GM18951 (cell line): Measurements from ENCODE around the gene ZNF408.

Experiments used
- POLR2A ChIP-seq: IDR thresholded peaks from 4 replicates; pipeline ENCODE4 v1.6.1; 2011; ENCODE audit warnings: mild to moderate bottlenecking; ENCODE audit not compliant: insufficient read length, insufficient read depth; ENCODE audit errors: extremely low read depth
- in situ Hi-C: fragments of 300-500 bp; cut with MboI; formaldehyde crosslinking; loops from one replicate; pipeline ENCODE4 v1.12.0; 2022; ENCODE audit warnings: low sequenced_read_pairs, mixed read lengths, inconsistent platforms; ENCODE audit not compliant: unreplicated experiment

The ZNF408 gene

DNA sequence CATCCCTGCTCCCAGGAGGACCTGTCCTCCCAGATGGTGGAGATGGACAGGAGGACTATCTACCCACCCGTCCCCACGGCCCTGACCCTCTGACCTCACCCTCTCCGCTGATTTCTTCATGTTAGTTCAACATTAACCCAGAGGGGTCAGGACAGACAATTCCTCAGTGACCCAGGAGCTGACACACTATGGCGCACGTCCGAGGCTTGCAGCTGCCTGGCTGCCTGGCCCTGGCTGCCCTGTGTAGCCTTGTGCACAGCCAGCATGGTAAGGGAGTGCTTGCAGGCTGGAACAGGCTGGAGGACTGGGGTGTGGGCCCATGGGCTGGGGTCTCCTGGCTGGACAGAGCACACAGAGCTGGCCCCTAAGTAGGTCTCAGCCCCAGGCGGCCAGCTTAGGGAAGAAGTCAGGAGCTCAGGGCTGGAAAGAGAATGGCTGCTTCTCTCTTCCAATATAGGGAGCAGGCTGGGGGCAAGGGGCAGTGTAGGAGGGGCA is 18.3 kb downstream of the ZNF408 start, which contains the start of gene F2:
Gene F2 (plus strand): TSS at position 166 of the 495 bp plus-strand sequence. CDS start 23 bp downstream, at position 189.
- no peak for TF ChIP-seq POLR2A
- in situ Hi-C loops: loop anchor here (10.0 kb wide), 1 partner anchor 284 kb away; no protein-coding TSS in a partner anchor

DNA sequence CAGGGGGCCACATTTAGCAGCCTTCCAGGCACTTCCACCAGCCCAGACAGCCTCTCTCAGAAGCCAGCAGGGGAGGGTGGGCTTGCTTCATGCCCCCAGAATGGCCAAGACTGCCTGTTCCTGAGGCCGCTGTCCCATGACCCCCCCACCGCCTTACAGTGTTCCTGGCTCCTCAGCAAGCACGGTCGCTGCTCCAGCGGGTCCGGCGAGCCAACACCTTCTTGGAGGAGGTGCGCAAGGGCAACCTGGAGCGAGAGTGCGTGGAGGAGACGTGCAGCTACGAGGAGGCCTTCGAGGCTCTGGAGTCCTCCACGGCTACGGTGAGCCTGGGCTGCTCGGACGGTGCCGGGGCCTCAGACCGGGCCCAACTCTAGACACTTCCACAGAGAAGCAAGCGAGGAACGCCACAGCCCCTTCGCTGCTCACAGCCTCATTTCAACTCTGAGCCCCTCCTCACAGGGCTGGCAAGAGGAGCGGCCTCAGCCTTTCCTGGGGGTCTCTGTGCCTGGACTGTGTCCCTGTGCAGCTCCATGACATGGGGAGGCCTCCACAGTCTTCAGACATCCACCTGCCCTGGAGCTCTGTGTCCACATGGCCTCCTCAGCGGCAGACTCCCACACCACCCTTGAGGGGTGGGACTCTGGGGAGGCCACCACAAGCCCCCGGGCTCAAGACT is 18.9 kb downstream of the ZNF408 start:
- TF ChIP-seq POLR2A: no peak
- in situ Hi-C loops: loop anchor here (10.0 kb wide), 1 partner anchor 285 kb away; no protein-coding TSS in a partner anchor

DNA sequence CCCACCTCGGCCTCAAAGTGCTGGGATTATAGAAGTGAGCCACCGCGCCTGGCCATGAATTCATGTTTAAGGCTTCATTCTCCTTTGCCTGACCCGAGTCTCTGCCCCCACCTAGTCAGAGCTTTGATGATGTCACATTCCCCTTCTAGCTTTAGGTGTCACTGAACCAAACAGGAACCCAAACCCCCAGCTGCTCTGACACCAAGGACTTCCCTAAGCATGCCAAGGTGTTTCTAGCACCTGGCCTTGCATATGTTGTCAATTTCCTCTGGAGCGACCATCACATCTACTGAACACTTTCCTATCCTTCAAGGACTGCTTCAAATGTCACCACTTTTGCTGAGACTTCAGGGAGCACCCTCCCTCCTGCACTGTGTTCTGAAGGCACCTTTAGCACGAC is 20.5 kb downstream of the ZNF408 start:
- in situ Hi-C loops: no loop called here
- no peak for TF ChIP-seq POLR2A

DNA sequence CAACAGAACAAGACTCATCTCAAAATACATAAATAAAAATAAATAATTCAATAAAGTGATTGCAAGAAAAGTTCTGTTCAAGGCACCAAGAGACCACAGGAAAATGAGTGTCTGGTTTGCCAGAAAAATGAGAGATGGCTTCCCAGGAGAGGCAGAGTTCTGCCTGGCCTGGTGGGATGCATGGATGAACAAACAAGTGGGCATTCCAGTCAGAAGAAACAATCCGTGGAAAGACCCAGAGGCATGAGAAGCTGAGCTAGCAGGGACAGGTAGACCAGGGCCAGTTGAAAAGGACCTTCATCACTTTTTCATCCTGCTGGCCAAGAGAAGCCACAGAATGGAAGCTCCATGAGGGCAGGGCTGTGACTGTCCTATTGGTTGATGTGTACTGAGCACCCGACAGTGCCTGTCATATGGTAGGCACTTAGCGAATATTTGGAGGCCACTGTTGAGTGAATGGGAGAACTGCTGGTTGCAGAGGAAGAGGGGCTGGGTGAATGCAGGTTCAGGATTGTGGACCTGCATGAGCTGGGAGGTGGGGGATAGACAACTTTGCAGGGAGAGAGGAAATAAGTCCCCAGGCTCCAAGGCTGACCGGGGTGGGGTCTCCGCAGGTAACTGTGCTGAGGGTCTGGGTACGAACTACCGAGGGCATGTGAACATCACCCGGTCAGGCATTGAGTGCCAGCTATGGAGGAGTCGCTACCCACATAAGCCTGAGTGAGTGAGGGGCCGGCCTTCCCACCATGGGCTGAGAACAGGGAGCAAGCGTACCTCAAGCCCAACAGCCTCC is 21.9 kb downstream of the ZNF408 start:
- in situ Hi-C loops: no loop called here
- no peak for TF ChIP-seq POLR2A

DNA sequence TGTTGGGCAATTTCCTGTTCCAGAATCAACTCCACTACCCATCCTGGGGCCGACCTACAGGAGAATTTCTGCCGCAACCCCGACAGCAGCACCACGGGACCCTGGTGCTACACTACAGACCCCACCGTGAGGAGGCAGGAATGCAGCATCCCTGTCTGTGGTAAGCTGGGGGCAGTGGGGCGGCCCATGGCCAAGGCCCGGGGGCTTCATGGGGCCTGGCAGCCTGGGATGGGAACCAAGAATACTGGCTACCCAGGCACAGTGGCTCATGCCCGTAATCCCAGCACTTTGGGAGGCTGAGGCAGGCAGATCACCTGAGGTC is 22.5 kb downstream of the ZNF408 start:
- TF ChIP-seq POLR2A: no peak

DNA sequence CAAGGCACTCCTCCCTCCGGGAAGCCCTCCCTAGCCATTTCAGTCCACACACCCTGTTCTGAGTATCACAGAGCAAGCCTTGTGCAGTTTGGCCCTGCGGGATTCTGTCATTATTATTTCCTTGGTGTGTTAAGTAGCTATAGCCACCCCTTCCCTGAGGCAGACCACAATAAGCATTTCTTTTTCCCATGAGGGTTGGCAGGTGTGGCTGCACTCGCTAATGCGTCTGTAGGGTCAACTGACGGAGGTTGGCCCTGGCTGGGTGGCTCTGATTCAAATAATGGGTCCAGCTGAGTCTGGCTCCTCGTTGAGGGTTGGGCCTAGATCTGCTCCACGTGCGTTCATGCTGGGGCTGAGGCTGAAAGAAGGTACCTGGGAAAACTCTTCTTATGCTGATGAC is 23.3 kb downstream of the ZNF408 start:
- in situ Hi-C loops: no loop called here
- TF ChIP-seq POLR2A: no peak

More for the DNA sequence above, 22.5 kb downstream of the ZNF408 start:
- in situ Hi-C loops: no loop called here

DNA sequence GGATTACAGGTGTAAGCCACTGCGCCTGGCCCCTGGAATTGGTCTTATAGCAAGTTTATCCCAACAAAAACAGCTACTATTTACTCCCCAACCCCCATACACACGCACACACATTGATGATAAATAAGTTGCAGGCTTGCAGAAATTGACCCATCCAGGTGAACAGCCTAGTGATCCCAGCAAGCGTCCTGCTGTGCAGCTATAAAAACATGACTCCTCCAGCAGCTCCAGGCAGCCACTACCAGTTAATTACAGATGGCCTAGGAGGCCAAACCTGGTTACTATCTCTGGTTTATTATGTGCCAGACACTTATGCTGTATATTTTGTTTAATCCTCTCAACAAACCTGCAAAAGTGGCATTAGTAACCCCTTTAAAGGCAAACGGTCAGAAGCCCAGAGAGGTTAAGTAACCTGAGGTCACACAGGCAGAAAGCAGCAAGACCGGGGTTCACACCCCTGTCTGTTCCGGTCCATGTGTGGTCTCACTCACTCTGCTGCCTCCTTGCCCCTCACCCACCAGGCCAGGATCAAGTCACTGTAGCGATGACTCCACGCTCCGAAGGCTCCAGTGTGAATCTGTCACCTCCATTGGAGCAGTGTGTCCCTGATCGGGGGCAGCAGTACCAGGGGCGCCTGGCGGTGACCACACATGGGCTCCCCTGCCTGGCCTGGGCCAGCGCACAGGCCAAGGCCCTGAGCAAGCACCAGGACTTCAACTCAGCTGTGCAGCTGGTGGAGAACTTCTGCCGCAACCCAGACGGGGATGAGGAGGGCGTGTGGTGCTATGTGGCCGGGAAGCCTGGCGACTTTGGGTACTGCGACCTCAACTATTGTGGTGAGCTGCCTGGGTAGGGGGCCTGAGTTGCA is 24.7 kb downstream of the ZNF408 start:
- in situ Hi-C loops: no loop called here
- no peak for TF ChIP-seq POLR2A

DNA sequence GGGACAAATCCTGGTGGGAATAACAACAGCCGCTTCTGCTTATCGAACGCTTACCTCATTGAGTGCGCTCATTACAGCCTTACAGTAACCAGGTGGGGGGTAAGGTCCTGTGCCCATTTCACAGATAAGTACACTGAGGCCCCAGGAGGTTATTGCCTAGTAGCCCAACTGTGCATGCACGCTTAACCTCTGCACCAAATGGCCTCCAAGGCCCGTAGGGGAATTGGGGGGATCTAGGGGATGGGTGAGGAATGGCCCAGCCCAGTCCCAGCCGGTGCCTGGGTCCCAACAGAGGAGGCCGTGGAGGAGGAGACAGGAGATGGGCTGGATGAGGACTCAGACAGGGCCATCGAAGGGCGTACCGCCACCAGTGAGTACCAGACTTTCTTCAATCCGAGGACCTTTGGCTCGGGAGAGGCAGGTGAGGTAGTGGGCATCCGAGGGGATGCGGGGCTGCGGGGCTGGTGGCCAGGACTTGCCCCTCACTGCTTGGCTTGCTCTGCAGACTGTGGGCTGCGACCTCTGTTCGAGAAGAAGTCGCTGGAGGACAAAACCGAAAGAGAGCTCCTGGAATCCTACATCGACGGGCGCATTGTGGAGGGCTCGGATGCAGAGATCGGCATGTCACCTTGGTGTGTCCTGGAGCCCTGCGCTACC is 25.5 kb downstream of the ZNF408 start:
- no peak for TF ChIP-seq POLR2A
- in situ Hi-C loops: no loop called here

DNA sequence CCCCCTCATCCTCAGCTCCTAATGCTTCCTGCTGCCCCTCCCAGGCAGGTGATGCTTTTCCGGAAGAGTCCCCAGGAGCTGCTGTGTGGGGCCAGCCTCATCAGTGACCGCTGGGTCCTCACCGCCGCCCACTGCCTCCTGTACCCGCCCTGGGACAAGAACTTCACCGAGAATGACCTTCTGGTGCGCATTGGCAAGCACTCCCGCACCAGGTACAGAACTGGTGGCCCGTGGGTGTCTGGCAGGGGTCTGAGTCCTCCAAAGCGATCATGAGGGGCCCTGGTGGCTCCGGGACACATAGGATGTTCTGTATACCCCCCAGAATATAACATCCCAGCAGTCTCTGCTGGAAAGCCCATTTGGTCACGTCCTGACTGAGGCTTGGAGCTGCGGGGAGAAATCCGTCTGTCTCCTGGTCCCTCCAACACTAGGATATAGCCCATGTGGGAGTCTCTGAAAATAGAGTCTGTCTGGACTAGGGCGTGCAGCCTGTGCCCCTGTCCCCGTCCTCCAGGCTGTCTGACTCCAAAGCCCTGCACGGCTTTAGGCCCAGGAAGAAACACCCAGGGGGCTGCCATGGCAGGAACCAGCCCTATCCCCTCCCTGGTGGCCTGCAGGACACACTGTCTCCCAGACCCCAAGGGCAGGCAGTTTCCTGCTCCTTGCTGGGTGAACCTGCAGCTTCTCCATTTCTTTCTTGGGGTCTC is 27.3 kb downstream of the ZNF408 start:
- in situ Hi-C loops: no loop called here
- TF ChIP-seq POLR2A: no peak

DNA sequence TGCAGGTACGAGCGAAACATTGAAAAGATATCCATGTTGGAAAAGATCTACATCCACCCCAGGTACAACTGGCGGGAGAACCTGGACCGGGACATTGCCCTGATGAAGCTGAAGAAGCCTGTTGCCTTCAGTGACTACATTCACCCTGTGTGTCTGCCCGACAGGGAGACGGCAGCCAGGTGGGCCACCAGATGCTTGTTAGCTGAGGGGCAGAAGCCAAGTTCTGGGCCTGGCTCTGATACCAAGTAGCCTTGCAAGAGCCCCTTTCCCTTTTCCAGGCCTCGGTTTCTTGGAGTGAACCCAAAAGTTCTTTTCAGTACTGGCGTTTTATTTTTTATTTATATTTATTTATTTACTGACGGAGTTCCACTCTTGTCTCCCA is 27.8 kb downstream of the ZNF408 start:
- in situ Hi-C loops: no loop called here

DNA sequence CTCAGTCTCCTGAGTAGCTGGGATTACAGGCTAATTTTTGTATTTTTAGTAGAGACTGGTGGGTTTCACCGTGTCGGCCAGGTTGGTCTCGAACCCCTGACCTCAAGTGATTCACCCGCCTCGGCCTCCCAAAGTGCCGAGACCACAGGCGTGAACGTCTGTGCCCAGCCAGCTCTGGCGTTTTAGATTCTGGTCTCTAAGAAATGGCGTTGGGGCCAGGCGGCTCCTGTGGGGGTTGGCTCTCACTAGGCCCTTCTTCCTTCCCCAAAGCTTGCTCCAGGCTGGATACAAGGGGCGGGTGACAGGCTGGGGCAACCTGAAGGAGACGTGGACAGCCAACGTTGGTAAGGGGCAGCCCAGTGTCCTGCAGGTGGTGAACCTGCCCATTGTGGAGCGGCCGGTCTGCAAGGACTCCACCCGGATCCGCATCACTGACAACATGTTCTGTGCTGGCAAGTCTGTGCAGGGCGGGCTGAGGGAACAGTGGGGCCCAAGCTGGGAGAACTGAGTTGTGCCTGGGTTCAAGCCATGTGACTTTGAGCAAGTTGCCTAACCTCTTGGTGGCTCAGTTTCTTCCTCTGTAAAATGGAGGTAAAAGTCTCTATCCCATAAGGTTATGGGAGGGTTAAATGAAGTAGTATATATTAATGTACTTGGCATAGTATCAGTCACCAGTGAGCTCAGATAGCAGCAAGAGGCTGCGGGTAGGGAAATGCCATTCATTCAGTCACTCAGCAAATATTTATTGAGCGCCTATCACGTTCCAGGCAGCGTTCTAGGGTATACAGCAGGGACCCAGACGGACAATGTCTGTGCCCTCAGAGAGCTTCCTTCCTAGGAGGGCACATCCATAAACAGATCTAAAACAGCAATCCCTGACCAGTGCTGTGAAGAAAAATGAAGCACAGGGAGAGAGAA is 28.5 kb downstream of the ZNF408 start:
- in situ Hi-C loops: no loop called here
- no peak for TF ChIP-seq POLR2A

More for the DNA sequence above, 27.8 kb downstream of the ZNF408 start:
- no peak for TF ChIP-seq POLR2A
